Measurements from ENCODE around the gene CA10. TPM values are rescaled to one million over a fixed set of nuclear protein-coding genes. Genes with fewer than 3 reads are reported as not detected.
A peak's percentile ranks its signal among the peaks of the same experiment; 100 is the strongest.

Gene CA10
- total and polyA plus RNA-seq, 4 experiments from 2014 or later, result 0.57 TPM; not detected in 3

- no peaks in the 10 kb centered on the region for H3K4me1 Mint-ChIP-seq
- H3K27me3 Mint-ChIP-seq, result peaks cover 14 to 15% of the 10 kb centered on the region in 2 donors
- H3K36me3 ChIP-seq (ENCODE audit: insufficient read depth, low read length), result no peaks in the 10 kb centered on the region
- no peak overlapping the region for H3K27ac Mint-ChIP-seq
- H3K27ac ChIP-seq (ENCODE audit: low read depth, low read length), result no peak overlapping the region
- H3K36me3 Mint-ChIP-seq, result no peaks in the 10 kb centered on the region
- peak in 4 of 5 donors; percentile 24 to 43 (median 34) for DNase-seq
- H3K9me3 ChIP-seq (ENCODE audit: control insufficient read depth in 1 of 2, low read length in 2 of 2), result no peaks in the 10 kb centered on the region
- no peak overlapping the region for H3K4me3 Mint-ChIP-seq
- no peaks in the 10 kb centered on the region for H3K4me1 ChIP-seq (ENCODE audit: insufficient read depth, low read length)
- no peak overlapping the region for H3K4me3 ChIP-seq (ENCODE audit: low read length in 2 of 2)
- ChIA-PET POLR2A (ENCODE audit: partially characterized antibody) (no interaction called here), CTCF (ENCODE audit: partially characterized antibody) (interaction anchor here (0.7 to 5.0 kb wide), 11 partner anchors 9 to 466 kb away, joined by 3 to 44 read pairs (median 4); no protein-coding TSS in a partner anchor)
- no peaks in the 10 kb centered on the region for H3K27me3 ChIP-seq (ENCODE audit: insufficient read depth, low read length)
- no peaks in the 10 kb centered on the region for H3K9me3 Mint-ChIP-seq
- intact Hi-C loops (cut with micrococcal nuclease), result loop anchor here (5.0 kb wide), 1 partner anchor 392 kb away; no protein-coding TSS in a partner anchor
These were observed 394.0 kb downstream of the CA10 start for GRCh38 chr17:51764387-51764971.

GRCh38 chr17:51763058-51763457, 395.5 kb downstream of the CA10 start:
- H3K4me1 Mint-ChIP-seq, result no peaks in the 10 kb centered on the region
- H3K27me3 ChIP-seq (ENCODE audit: insufficient read depth, low read length), result no peaks in the 10 kb centered on the region
- intact Hi-C loops (cut with micrococcal nuclease), result loop anchor here (5.0 kb wide), 1 partner anchor 391 kb away; no protein-coding TSS in a partner anchor
- no peak overlapping the region for H3K27ac Mint-ChIP-seq
- no peak for DNase-seq
- H3K9me3 Mint-ChIP-seq, result no peaks in the 10 kb centered on the region
- no peak overlapping the region for H3K27ac ChIP-seq (ENCODE audit: low read depth, low read length)
- CTCF ChIA-PET (ENCODE audit: partially characterized antibody), result interaction anchor here (1.2 to 2.2 kb wide), 2 partner anchors 343 to 391 kb away, joined by 3 to 11 read pairs; no protein-coding TSS in a partner anchor
- POLR2A ChIA-PET (ENCODE audit: partially characterized antibody), result no interaction called here
- H3K9me3 ChIP-seq (ENCODE audit: control insufficient read depth in 1 of 2, low read length in 2 of 2), result no peaks in the 10 kb centered on the region
- no peaks in the 10 kb centered on the region for H3K4me1 ChIP-seq (ENCODE audit: insufficient read depth, low read length)
- no peak overlapping the region for H3K4me3 Mint-ChIP-seq
- no peaks in the 10 kb centered on the region for H3K36me3 ChIP-seq (ENCODE audit: insufficient read depth, low read length)
- H3K27me3 Mint-ChIP-seq, result peaks cover 13 to 14% of the 10 kb centered on the region in 2 donors
- H3K36me3 Mint-ChIP-seq, result no peaks in the 10 kb centered on the region
- no peak overlapping the region for H3K4me3 ChIP-seq (ENCODE audit: low read length in 2 of 2)

GRCh38 chr17:51761105-51761504, 397.4 kb downstream of the CA10 start:
- no peak overlapping the region for H3K4me3 Mint-ChIP-seq
- no peaks in the 10 kb centered on the region for H3K9me3 Mint-ChIP-seq
- intact Hi-C loops (cut with micrococcal nuclease), result loop anchor here (5.0 kb wide), 1 partner anchor 389 kb away; no protein-coding TSS in a partner anchor
- H3K27me3 ChIP-seq (ENCODE audit: insufficient read depth, low read length), result no peaks in the 10 kb centered on the region
- H3K9me3 ChIP-seq (ENCODE audit: control insufficient read depth in 1 of 2, low read length in 2 of 2), result no peaks in the 10 kb centered on the region
- ChIA-PET POLR2A (ENCODE audit: partially characterized antibody) (no interaction called here), CTCF (ENCODE audit: partially characterized antibody) (interaction anchor here (0.9 to 1.8 kb wide), 3 partner anchors 9 to 346 kb away, joined by 3 to 5 read pairs (median 3); no protein-coding TSS in a partner anchor)
- no peaks in the 10 kb centered on the region for H3K36me3 Mint-ChIP-seq
- H3K4me1 Mint-ChIP-seq, result no peaks in the 10 kb centered on the region
- peaks cover 11 to 13% of the 10 kb centered on the region in 2 donors for H3K27me3 Mint-ChIP-seq
- no peak overlapping the region for H3K27ac Mint-ChIP-seq
- no peaks in the 10 kb centered on the region for H3K4me1 ChIP-seq (ENCODE audit: insufficient read depth, low read length)
- no peak overlapping the region for H3K27ac ChIP-seq (ENCODE audit: low read depth, low read length)
- no peak overlapping the region for H3K4me3 ChIP-seq (ENCODE audit: low read length in 2 of 2)
- H3K36me3 ChIP-seq (ENCODE audit: insufficient read depth, low read length), result no peaks in the 10 kb centered on the region
- DNase-seq, result no peak

- Mint-ChIP-seq H3K9me3 (no peaks in the 10 kb centered on the region), H3K27ac (no peak overlapping the region), H3K4me1 (no peaks in the 10 kb centered on the region), H3K27me3 (peaks cover 7 to 13% of the 10 kb centered on the region in 2 donors), H3K36me3 (no peaks in the 10 kb centered on the region), H3K4me3 (no peak overlapping the region)
- Histone ChIP-seq H3K27me3 (ENCODE audit: insufficient read depth, low read length) (no peaks in the 10 kb centered on the region), H3K4me3 (ENCODE audit: low read length in 2 of 2) (no peak overlapping the region), H3K27ac (ENCODE audit: low read depth, low read length) (no peak overlapping the region), H3K4me1 (ENCODE audit: insufficient read depth, low read length) (no peaks in the 10 kb centered on the region), H3K36me3 (ENCODE audit: insufficient read depth, low read length) (no peaks in the 10 kb centered on the region), H3K9me3 (ENCODE audit: control insufficient read depth in 1 of 2, low read length in 2 of 2) (no peaks in the 10 kb centered on the region)
- intact Hi-C loops (cut with micrococcal nuclease), result no loop called here
- DNase-seq, result no peak
- ChIA-PET POLR2A (ENCODE audit: partially characterized antibody) (no interaction called here), CTCF (ENCODE audit: partially characterized antibody) (no interaction called here)
These were observed 399.3 kb downstream of the CA10 start for GRCh38 chr17:51759260-51759659.

- intact Hi-C loops (cut with micrococcal nuclease), result no loop called here
- POLR2A ChIA-PET (ENCODE audit: partially characterized antibody), result no interaction called here
- no peak overlapping the region for H3K27ac Mint-ChIP-seq
These were observed 407.4 kb downstream of the CA10 start for GRCh38 chr17:51751072-51751471.

GRCh38 chr17:51748749-51749604, 409.5 kb downstream of the CA10 start:
- CTCF ChIA-PET (ENCODE audit: partially characterized antibody), result interaction anchor here (0.7 to 1.2 kb wide), 2 partner anchors 12 to 15 kb away, joined by 3 to 4 read pairs; no protein-coding TSS in a partner anchor
- H3K4me1 Mint-ChIP-seq, result no peaks in the 10 kb centered on the region
- POLR2A ChIA-PET (ENCODE audit: partially characterized antibody), result no interaction called here

More at GRCh38 chr17:51751072-51751471, 407.4 kb downstream of the CA10 start:
- H3K27me3 ChIP-seq (ENCODE audit: insufficient read depth, low read length), result no peaks in the 10 kb centered on the region
- Mint-ChIP-seq H3K4me1 (no peaks in the 10 kb centered on the region), H3K9me3 (no peaks in the 10 kb centered on the region), H3K4me3 (no peak overlapping the region), H3K36me3 (no peaks in the 10 kb centered on the region), H3K27me3 (no peaks in the 10 kb centered on the region)
- no peak overlapping the region for H3K4me3 ChIP-seq (ENCODE audit: low read length in 2 of 2)
- H3K36me3 ChIP-seq (ENCODE audit: insufficient read depth, low read length), result no peaks in the 10 kb centered on the region
- H3K9me3 ChIP-seq (ENCODE audit: control insufficient read depth in 1 of 2, low read length in 2 of 2), result no peaks in the 10 kb centered on the region
- no peaks in the 10 kb centered on the region for H3K4me1 ChIP-seq (ENCODE audit: insufficient read depth, low read length)
- DNase-seq, result no peak
- CTCF ChIA-PET (ENCODE audit: partially characterized antibody), result interaction anchor here (0.9 kb wide), 1 partner anchor 14 kb away, joined by 4 read pairs; no protein-coding TSS in a partner anchor
- H3K27ac ChIP-seq (ENCODE audit: low read depth, low read length), result no peak overlapping the region

GRCh38 chr17:51746421-51746820, 412.1 kb downstream of the CA10 start:
- ChIA-PET POLR2A (ENCODE audit: partially characterized antibody) (no interaction called here), CTCF (ENCODE audit: partially characterized antibody) (interaction anchor here (1.1 to 1.4 kb wide), 2 partner anchors 9 to 18 kb away, joined by 4 to 5 read pairs; no protein-coding TSS in a partner anchor)
- no peak overlapping the region for H3K27ac Mint-ChIP-seq
- no peaks in the 10 kb centered on the region for H3K9me3 Mint-ChIP-seq
- peaks cover 0 to 1% of the 10 kb centered on the region in 2 donors for H3K27me3 Mint-ChIP-seq
- Histone ChIP-seq H3K27ac (ENCODE audit: low read depth, low read length) (no peak overlapping the region), H3K9me3 (ENCODE audit: control insufficient read depth in 1 of 2, low read length in 2 of 2) (no peaks in the 10 kb centered on the region), H3K27me3 (ENCODE audit: insufficient read depth, low read length) (no peaks in the 10 kb centered on the region), H3K4me3 (ENCODE audit: low read length in 2 of 2) (no peak overlapping the region), H3K4me1 (ENCODE audit: insufficient read depth, low read length) (no peaks in the 10 kb centered on the region), H3K36me3 (ENCODE audit: insufficient read depth, low read length) (no peaks in the 10 kb centered on the region)
- H3K4me3 Mint-ChIP-seq, result no peak overlapping the region
- H3K4me1 Mint-ChIP-seq, result no peaks in the 10 kb centered on the region
- intact Hi-C loops (cut with micrococcal nuclease), result no loop called here
- no peak for DNase-seq
- H3K36me3 Mint-ChIP-seq, result no peaks in the 10 kb centered on the region

More at GRCh38 chr17:51748749-51749604, 409.5 kb downstream of the CA10 start:
- Histone ChIP-seq H3K27ac (ENCODE audit: low read depth, low read length) (no peak overlapping the region), H3K27me3 (ENCODE audit: insufficient read depth, low read length) (no peaks in the 10 kb centered on the region), H3K4me1 (ENCODE audit: insufficient read depth, low read length) (no peaks in the 10 kb centered on the region), H3K36me3 (ENCODE audit: insufficient read depth, low read length) (no peaks in the 10 kb centered on the region), H3K4me3 (ENCODE audit: low read length in 2 of 2) (no peak overlapping the region), H3K9me3 (ENCODE audit: control insufficient read depth in 1 of 2, low read length in 2 of 2) (no peaks in the 10 kb centered on the region)
- Mint-ChIP-seq H3K4me3 (no peak overlapping the region), H3K27ac (no peak overlapping the region), H3K9me3 (no peaks in the 10 kb centered on the region), H3K27me3 (no peaks in the 10 kb centered on the region), H3K36me3 (no peaks in the 10 kb centered on the region)
- DNase-seq, result no peak
- intact Hi-C loops (cut with micrococcal nuclease), result no loop called here
